Right lobe of liver (tissue), 6 donors: ENCODE data around the gene AP3S2. TPM values are rescaled to one million over a fixed set of nuclear protein-coding genes. Genes with fewer than 3 reads are reported as not detected.

Experiments used
- ATAC-seq, 4 donors: fragments of 200-7000 bp; cut with Tn5 transposase; one replicate each; pipeline ENCODE4 v1.9.1; 2020; ENCODE audit warnings: mild to moderate bottlenecking in 4 of 4, moderate library complexity in 4 of 4
- DNase-seq, 3 donors: peaks; one replicate each; pipeline ENCODE4 v3.0.0-alpha.2; 2020
- H3K27ac ChIP-seq, 3 donors: fragments of 200-600 bp; one replicate each; pipeline ENCODE4 v1.8.0; 2022
- H3K27me3 ChIP-seq, 2 donors: fragments of 200-600 bp; one replicate each; pipeline ENCODE4 v1.8.0; 2022
- H3K36me3 ChIP-seq, 4 donors: fragments of 200-600 bp; sonication (generic) in 1 of 4; one replicate each; pipeline versions ENCODE4 v1.5.1 to v1.8.0; 2017 to 2022; ENCODE audit warnings: control low read depth in 1 of 4
- H3K4me1 ChIP-seq, 4 donors: fragments of 200-600 bp; sonication (generic) in 1 of 4; one replicate each; pipeline versions ENCODE4 v1.5.1 to v1.8.0; 2017 to 2022; ENCODE audit warnings: control low read depth in 1 of 4
- H3K4me3 ChIP-seq, 3 donors: fragments of 200-600 bp; one replicate each; pipeline ENCODE4 v1.8.0; 2022
- H3K9me3 ChIP-seq, 4 donors: fragments of 200-600 bp; sonication (generic) in 1 of 4; one replicate each; pipeline versions ENCODE4 v1.5.1 to v1.8.0; 2017 to 2022; ENCODE audit warnings: control low read depth in 1 of 4
- CTCF ChIP-seq, 4 donors: fragments of 200-600 bp in 3 of 4; fragments of 450-650 bp in 1 of 4; IDR thresholded peaks; one replicate each; pipeline versions ENCODE4 v1.5.1 to v1.8.0; 2016 to 2022; ENCODE audit warnings: antibody characterized with exemption in 4 of 4, mild to moderate bottlenecking in 2 of 4
- POLR2A ChIP-seq: fragments of 450-650 bp; IDR thresholded peaks from one replicate; pipeline ENCODE4 v1.6.1; 2017; ENCODE audit warnings: antibody characterized with exemption, mild to moderate bottlenecking
- WGBS: methylation state at CpG from one replicate; pipeline ENCODE4 v1.1.6; 2018; ENCODE audit warnings: low coverage, low lambda C conversion rate; ENCODE audit not compliant: insufficient coverage; ENCODE audit errors: missing lambda C conversion rate; 5-methylcytosine and 5-hydroxymethylcytosine counted together
- intact Hi-C, 2 donors: fragments of 100-400 bp; cut with DNase I; formaldehyde crosslinking; loops; one replicate each; pipeline versions ENCODE4 v1.11.2 to v1.14.1; 2022
- total RNA-seq, 6 experiments: library from RNA; depleted of rRNA in 2 of 6; stranded (reverse); fragments of >200 nt in 2 of 6; fragmentation: NEBNext Ultra II Directional in 3 of 6; extraction: Animal tissue kit (Norgen Biotek cat#: 25700) in 3 of 6; gene quantifications; one replicate each; pipeline versions ENCODE4 v1.1.0 to v1.2.4, GENCODE V29; 2016 to 2023
- donor health status: DM: no; HTN: yes; CAD: no.
- donor health status: DM: no; HTN: no; CAD: no.
- donor health status: DM: no; HTN: no; CAD: no.
- donor health status: DM: no; HTN: yes; CAD: no.
- donor health status: DM: no; HTN: yes; CAD: no.

AP3S2 gene
- total RNA-seq, 6 experiments from 2014 or later, result 23.2 to 45.7 (median 27.2) TPM

- WGBS, result 10% methylated on average over 3 of the region's 8 CpGs
- TF ChIP-seq CTCF (IDR thresholded peaks at IDR 0.05), result no peak
- TF ChIP-seq POLR2A, result no peak
- H3K27ac ChIP-seq, result peak overlapping the region in 2 of 3 donors; percentile 47 to 67
Observed at GRCh38 chr15:89812011-89812846, 81.6 kb downstream of the AP3S2 start.

GRCh38 chr15:89810837-89811236, 83.0 kb downstream of the AP3S2 start:
- Histone ChIP-seq H3K27me3 (no peaks in the 10 kb centered on the region), H3K27ac (no peak overlapping the region), H3K4me1 (peaks cover 0 to 63% (median 32%) of the 10 kb centered on the region in 4 donors), H3K36me3 (no peaks in the 10 kb centered on the region), H3K9me3 (no peaks in the 10 kb centered on the region), H3K4me3 (no peak overlapping the region)
- intact Hi-C loops, result no loop called here
- DNase-seq (no peak), ATAC-seq (no peak)
- TF ChIP-seq POLR2A, result no peak
- TF ChIP-seq CTCF (IDR thresholded peaks at IDR 0.05), result no peak
- WGBS, result 95% methylated on average over 4 of the region's 7 CpGs

More at GRCh38 chr15:89812011-89812846, 81.6 kb downstream of the AP3S2 start:
- peaks cover 0 to 57% (median 29%) of the 10 kb centered on the region in 4 donors for H3K4me1 ChIP-seq
- peak; percentile 78 to 84 (median 84) for ATAC-seq
- H3K36me3 ChIP-seq, result no peaks in the 10 kb centered on the region
- peak; percentile 79 to 88 (median 88) for DNase-seq
- intact Hi-C loops, result no loop called here
- H3K4me3 ChIP-seq, result peak overlapping the region in 1 of 3 donors; percentile 88
- no peaks in the 10 kb centered on the region for H3K27me3 ChIP-seq
- H3K9me3 ChIP-seq, result no peaks in the 10 kb centered on the region

- Histone ChIP-seq H3K4me3 (no peak overlapping the region), H3K27ac (peak overlapping the region in 1 of 3 donors; percentile 13), H3K36me3 (no peaks in the 10 kb centered on the region), H3K27me3 (no peaks in the 10 kb centered on the region), H3K4me1 (peaks cover 0 to 67% (median 32%) of the 10 kb centered on the region in 4 donors), H3K9me3 (no peaks in the 10 kb centered on the region)
- TF ChIP-seq POLR2A (no peak), CTCF (IDR thresholded peaks at IDR 0.05) (no peak)
- no peak for ATAC-seq
- 75% methylated on average over 5 of the region's 5 CpGs for WGBS
- DNase-seq, result no peak
- intact Hi-C loops, result no loop called here
Observed at GRCh38 chr15:89809787-89810148, 84.0 kb downstream of the AP3S2 start.

- H3K4me1 ChIP-seq, result peaks cover 0 to 73% (median 32%) of the 10 kb centered on the region in 4 donors
- ATAC-seq, result no peak
Observed at GRCh38 chr15:89809093-89809786, 84.6 kb downstream of the AP3S2 start.

More at GRCh38 chr15:89809093-89809786, 84.6 kb downstream of the AP3S2 start:
- DNase-seq, result peak in 1 of 3 donors; percentile 53
- peak overlapping the region in 1 of 3 donors; percentile 13 for H3K27ac ChIP-seq
- TF ChIP-seq CTCF (IDR thresholded peaks at IDR 0.05), result no peak
- no peak for TF ChIP-seq POLR2A
- 39% methylated on average over 2 of the region's 8 CpGs for WGBS
- no peak overlapping the region for H3K4me3 ChIP-seq
- no peaks in the 10 kb centered on the region for H3K36me3 ChIP-seq
- H3K27me3 ChIP-seq, result no peaks in the 10 kb centered on the region
- H3K9me3 ChIP-seq, result no peaks in the 10 kb centered on the region
- intact Hi-C loops, result no loop called here
